Esophagus muscularis mucosa (tissue), 4 donors: Measurements from ENCODE around the gene COL19A1.

ENCODE experiments used
- CTCF ChIP-seq, 3 experiments: fragments of 200-600 bp in 2 of 3; fragments of 450-650 bp in 1 of 3; sonication (generic) in 2 of 3; IDR thresholded peaks; one replicate each; pipeline ENCODE4 v1.5.1; 2017 to 2019; ENCODE audit warnings: antibody characterized with exemption in 3 of 3, mild to moderate bottlenecking in 2 of 3, moderate library complexity in 1 of 3
- EP300 ChIP-seq: sonication (generic); formaldehyde crosslinking; IDR thresholded peaks from one replicate; pipeline ENCODE4 v1.6.1; 2017; ENCODE audit warnings: antibody characterized with exemption
- POLR2A ChIP-seq: fragments of 450-650 bp; IDR thresholded peaks from one replicate; pipeline ENCODE4 v1.6.1; 2017; ENCODE audit warnings: antibody characterized with exemption, moderate library complexity, mild to moderate bottlenecking, low read depth
- POLR2AphosphoS5 ChIP-seq, 2 donors: sonication (generic); formaldehyde crosslinking; IDR thresholded peaks; one replicate each; pipeline ENCODE4 v1.6.1; 2017; ENCODE audit warnings: antibody characterized with exemption in 2 of 2

DNA sequence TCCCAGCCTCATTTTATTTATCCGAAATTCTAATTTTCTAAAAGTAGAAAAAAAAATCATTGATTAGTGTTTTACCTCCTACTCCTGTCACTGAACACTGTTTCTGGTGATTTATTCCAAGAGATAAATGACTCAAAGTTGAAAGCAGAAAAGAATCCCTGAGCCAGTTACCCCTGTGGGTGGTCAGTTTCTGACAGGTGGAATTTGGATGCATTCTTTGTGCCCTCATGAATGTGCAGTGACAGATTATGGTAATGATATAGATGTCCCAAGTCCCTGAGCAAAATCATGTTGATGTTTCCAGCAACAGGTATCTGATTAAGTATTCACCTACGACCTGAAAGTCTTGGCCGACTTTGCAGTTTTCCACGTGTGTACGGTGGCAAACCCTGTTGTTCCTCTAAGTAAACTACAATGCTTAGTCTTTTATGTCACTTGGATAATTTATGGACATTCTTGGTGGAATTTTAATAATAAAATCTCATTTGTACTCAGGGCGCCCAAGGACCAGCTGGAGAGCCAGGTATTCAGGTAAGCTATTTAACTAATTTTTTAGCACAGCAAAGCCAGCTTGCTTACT, 282.9 kb downstream of the COL19A1 start:
- no peak for TF ChIP-seq POLR2A
- no peak for TF ChIP-seq CTCF (IDR thresholded peaks at IDR 0.05)
- no peak for TF ChIP-seq EP300
- TF ChIP-seq POLR2AphosphoS5 (IDR thresholded peaks at IDR 0.05), result no peak
